Measurements from ENCODE around the gene AATK.

Gene AATK

DNA sequence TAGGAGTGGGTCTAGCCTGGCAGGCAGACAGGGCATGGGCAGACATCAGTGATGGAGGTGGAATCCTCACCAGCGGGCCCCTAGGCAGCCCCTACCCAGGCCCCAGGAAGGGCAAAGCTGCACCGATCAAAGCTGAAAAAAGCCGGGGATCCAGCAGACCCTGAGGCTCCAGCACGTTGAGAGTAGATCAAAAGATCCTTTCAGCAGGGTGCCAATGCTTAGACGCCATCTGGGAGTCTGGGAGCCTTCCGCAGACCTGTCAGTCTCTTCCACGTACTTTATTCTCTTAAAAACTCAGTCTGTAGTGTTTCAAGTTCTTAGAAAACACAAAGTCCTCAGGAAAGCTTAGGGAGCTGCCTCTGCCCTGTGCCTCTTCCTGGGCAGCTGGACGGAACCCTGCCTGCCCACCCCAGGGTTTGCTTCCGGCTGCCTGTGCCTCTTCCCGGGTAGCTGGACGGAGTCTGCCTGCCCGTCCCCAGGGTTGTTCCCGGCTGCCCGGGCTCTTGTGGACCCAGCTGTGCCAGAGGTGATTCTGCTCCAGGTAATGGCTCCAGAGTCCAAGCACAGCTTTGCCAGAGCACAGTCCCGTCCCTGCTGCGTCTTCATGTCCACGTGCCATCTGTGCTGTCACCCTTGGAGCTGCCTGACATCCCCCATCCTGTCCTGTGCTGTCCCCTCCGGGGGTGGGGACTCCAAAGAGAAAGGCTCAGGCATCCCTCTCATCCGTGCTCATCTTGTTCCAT lies 51.5 kb downstream of the AATK start:
- DNase-seq (ENCODE audit: low read depth in 4 of 4, low spot score in 1 of 4): no peak

DNA sequence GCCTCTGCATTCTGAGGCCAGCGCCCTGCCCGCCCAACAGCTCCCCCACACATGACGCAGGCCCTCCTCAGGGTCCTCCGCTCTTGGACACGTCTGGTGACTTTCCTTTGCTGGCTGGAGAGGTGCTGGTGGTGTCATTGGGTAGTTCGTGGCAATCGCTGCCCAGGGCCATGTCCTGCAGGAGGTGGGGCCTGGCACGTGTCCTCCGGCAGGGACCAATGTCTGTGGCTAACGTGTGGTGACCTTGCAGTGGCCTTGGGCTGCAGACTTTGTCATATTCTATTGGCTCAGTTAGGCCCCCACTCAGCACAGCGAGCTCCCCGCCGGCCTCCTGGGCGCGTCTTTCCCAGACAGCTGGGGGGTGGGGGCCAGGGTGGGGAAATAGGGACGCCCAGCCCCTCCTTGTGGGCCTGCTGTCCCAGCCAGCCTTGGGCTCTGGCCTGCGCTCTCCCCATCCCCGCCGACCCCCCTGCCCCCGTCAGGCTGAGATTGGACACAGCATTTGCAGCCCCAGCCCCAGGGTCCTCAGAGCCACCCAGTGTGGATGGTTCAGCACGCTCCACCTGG lies 52.8 kb downstream of the AATK start:
- no peak for DNase-seq (ENCODE audit: low read depth in 4 of 4, low spot score in 1 of 4)

DNA sequence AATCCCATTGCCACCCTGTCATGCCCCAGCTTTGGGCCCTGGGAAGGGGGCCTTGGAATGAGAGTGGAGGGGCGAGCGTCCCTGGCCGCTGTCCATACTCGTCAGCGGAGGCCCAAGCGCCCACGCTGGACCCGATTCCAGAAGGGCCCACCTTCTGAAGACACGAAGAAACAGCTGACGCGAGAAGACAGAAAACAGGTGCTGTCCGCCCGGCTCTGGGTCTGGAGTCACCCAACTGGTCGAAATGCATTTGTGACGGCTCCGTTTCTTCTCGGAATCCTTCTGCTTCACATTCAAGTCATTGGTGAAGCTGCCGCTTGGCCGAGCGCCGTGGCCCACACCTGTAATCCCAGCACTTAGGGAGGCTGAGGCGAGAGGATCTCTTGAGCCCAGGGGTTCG lies 53.6 kb downstream of the AATK start:
- no peak for DNase-seq (ENCODE audit: low read depth in 4 of 4, low spot score in 1 of 4)

DNA sequence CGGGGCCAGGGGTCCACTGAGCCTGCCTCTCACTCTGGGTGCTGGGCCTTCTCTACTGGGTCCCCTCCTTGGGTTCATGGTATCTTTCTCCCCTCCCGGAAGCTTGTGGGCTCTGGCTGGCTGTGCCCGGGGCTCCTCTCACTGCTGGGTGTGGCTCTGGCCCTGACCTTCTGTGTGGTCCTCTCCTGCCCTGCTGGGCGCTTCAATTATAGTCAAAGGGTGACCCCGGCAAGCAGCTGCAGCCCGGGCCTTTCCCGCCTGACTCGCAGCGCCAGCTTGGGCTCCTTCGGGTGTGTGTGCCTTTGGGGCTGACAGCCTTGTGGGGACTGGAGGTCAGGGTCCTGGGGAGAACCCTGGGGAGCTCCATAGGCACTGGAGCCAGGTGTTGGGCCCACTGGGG lies 55.0 kb downstream of the AATK start:
- no peak for DNase-seq (ENCODE audit: low read depth in 4 of 4, low spot score in 1 of 4)

DNA sequence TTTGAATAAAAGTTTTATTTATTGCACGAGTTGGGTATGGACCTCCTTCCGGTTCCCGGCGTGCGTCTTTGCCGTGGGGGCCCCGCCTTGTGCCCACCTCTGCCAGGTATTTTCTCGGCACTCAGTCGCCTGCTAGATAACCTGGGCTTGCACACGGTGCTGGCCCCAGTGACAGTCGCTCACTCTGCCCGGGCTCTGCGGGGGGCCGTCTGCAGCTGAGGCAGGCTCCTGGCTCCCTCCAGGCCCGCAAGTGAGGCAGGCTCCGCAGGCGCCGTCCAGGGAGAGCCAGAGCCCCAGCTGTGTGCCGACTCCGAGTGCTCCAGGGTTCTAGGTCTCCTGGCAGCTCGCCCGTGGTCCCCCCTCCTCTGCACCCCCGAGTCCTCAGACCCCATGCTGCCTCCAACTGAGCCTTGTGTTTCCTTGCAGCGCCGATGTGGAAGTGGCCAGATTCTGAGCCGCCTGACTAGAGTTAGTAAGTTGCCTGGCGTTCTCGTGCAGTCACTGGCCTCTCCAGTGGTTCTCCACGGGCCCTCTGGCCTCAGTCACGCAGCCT lies 55.5 kb downstream of the AATK start:
- no peak for DNase-seq (ENCODE audit: low read depth in 4 of 4, low spot score in 1 of 4)

DNA sequence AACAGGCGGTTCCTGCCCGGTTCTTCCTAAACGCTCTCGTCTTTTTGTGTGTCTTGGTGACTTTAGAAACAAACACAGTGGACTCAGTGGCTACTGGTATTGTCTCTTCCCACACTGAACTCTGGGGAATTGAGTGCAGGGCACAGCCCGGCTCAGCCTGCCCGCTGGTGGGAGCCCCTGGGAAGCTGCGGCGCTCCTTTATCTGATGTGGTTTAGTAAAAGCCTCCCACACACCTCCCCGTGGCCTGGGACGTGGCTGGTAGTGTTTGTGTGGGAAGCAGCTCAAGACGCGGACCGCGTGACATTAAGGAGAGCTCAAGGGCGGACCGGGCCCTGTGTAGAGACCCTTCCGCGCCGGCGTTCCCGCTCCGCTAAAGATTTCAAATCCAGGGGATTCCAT lies 56.1 kb downstream of the AATK start:
- no peak for DNase-seq (ENCODE audit: low read depth in 4 of 4, low spot score in 1 of 4)

DNA sequence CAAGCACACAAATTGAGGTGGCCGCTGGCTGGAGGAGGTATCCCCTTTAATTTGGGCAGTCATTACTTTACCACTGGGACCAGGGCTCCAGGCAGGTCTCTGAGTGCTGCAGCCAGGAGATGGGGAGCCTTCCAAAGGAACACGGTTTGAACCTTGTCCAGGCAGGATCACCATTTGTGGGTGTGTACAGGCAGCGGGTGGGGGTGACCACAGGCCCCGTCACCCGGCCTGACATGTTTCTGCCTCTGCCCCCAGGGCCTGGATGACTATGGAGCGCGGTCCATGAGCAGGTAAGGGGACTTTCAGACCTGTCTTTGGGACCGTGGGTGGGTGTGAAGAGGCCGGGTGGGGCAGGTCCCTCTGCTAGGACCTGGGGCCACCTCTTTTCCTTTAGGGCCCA lies 57.8 kb downstream of the AATK start:
- no peak for DNase-seq (ENCODE audit: low read depth in 4 of 4, low spot score in 1 of 4)

DNA sequence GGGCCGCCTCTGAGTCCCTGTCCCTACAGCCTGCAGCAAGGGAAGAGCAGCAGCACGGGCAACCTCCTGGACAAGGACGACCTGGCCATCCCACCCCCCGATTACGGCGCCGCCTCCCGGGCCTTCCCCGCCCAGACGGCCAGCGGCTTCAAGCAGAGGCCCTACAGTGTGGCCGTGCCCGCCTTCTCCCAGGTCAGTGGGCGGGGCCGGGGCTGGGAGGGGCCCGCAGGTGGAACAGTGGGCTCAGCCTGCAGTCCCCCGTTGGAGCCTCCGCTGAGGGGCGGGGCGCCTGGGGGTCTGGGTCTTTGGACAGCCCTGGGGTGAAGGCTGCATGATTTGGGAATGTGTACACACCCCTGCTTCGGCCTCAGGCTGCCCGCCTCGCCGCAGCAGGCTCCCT lies 59.3 kb downstream of the AATK start:
- no peak for DNase-seq (ENCODE audit: low read depth in 4 of 4, low spot score in 1 of 4)

DNA sequence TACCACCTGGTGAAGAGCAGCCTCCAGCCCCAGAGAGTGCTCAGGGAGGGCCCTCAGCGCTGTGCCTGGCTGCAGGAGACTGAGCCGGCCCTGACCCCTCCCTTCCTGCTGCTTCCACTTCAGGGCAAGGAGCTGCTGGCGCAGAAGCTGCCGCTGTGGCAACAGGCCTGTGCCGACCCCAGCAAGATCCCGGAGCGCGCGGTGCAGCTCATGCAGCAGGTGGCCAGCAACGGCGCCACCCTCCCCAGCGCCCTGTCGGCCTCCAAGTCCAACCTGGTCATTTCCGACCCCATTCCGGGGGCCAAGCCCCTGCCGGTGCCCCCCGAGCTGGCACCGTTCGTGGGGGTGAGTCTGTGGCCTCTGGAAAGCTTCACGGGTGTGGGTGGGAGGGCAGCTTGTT lies 62.6 kb downstream of the AATK start:
- no peak for DNase-seq (ENCODE audit: low read depth in 4 of 4, low spot score in 1 of 4)

DNA sequence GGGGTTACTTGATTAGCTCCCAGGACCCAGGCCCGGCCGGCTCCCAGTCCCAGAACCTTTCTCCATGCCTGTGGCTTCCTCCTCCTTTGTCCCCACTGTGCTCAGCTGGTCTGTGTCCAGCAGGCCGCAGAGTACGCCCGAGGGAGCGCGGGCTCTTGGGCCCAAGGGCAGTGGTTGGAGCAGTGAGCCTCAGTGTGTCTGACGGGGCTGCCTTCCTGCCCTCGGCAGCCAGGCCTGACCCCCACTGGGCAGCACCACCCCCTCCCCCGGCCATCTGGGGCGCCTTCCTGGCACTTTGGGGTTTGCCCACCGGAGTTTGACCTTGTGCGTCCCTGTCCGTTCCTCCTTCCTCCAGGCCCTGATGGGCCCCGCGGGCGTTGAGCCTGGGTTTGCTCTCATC lies 63.2 kb downstream of the AATK start:
- DNase-seq (ENCODE audit: low read depth in 4 of 4, low spot score in 1 of 4): no peak

DNA sequence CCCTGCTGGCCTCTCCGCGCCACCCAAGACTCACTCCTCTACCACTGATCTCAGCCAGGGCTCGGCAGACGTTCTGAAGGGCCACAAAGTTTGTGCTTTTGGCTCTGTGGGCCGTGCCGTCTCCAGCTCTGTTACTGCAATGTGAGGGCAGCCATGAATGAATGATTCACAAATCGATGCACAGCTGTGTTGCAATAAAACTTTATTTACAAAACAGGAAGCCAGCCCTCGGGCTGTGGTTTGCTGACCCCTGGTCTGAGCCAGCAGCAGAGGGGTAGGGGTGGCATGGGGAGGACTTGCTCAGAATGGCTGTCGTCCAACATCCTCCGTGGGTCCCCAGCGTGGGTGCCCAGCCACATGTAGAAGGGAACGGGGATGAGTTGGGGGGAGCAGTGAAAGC lies 63.7 kb downstream of the AATK start:
- no peak for DNase-seq (ENCODE audit: low read depth in 4 of 4, low spot score in 1 of 4)

DNA sequence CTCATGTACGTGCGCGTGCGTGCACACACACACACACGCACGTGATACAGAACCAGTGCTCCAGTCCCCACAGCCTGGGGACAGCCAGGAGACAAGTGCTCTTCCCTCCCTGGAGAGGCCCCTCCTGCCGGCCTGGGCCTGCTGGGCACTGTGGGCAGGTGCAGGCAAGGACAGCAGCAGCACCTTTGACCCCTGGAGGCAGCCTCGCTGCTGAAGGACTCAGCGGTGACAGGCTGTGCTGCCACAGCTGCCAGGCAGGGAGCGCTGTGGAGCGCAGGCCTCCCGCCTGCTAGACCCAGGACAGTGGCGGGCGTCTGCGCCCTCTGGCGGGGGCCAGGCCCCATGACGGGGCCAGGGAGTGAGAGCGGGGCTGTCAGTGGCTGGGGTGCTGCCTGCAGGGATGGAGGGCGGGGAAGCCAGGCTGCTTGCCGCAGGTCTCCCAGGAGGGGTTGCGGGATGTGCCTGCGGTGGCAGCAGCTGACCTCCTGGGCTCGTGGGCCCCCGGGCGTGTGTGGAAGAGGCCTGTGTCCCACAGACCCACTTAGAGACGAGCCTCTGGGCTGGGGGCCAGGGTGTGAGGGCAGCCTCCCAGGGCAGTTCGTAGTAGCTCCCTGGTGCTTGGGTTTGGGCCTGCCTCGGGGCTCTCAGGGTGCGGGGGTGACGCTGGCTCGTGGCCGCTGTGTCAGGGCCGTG lies 64.3 kb downstream of the AATK start:
- peak; percentile 75 to 80 (median 80) for DNase-seq (ENCODE audit: low read depth in 4 of 4, low spot score in 1 of 4)

DNA sequence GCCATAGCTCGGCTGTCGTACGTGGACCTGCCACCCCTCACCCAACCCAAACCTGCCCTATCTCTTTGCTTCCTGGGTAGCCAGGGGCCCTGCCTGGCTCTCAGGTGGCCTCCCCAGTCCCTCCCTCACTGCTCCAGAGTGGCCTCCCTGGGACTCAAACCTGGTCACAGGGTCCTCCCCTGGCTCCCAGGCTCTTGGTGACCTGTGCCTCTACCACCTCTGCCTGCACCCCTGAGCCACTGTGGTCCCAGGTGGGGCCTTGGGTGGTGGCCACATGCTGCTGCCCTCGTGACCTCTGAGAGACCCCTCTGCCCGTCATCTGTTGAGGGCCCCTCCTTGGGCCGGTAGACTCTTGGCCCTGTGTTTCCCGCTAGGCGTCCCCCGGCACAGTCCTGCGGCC lies 65.4 kb downstream of the AATK start:
- no peak for DNase-seq (ENCODE audit: low read depth in 4 of 4, low spot score in 1 of 4)

DNA sequence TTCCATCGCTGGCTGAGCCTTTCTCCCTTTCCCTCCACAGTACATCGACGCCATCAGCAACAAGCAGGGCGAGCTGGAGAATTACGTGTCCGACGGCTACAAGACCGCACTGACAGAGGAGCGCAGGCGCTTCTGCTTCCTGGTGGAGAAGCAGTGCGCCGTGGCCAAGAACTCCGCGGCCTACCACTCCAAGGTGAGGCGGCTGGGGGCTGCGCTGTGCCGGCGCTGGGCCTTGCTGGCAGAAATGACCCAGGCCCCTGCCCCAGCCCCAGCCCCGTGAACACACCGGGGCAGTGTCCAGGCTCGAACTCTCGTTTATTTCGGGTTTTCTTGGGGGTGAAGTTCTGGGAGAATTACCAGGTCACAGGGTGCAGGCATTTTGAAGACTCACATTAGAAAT lies 66.1 kb downstream of the AATK start:
- DNase-seq (ENCODE audit: low read depth in 4 of 4, low spot score in 1 of 4): no peak

DNA sequence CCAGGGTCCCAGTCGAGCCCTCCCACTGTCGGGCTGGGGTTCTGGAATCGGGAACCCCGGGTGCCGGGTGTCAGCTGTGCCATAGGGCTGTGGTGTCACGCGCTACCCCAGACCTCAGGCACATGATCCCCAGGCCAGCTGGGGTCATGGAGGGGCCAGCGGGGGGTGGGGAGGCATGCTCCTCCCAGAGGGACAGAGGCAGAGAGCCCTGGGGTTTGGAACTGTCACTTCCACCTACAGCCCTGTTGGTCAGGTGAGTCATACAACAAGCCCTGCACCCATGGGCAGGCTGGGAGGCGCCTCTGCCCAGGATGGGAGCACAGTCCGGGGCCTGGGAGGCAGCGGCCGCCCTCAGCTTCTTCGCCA lies 68.1 kb downstream of the AATK start:
- no peak for DNase-seq (ENCODE audit: low read depth in 4 of 4, low spot score in 1 of 4)

DNA sequence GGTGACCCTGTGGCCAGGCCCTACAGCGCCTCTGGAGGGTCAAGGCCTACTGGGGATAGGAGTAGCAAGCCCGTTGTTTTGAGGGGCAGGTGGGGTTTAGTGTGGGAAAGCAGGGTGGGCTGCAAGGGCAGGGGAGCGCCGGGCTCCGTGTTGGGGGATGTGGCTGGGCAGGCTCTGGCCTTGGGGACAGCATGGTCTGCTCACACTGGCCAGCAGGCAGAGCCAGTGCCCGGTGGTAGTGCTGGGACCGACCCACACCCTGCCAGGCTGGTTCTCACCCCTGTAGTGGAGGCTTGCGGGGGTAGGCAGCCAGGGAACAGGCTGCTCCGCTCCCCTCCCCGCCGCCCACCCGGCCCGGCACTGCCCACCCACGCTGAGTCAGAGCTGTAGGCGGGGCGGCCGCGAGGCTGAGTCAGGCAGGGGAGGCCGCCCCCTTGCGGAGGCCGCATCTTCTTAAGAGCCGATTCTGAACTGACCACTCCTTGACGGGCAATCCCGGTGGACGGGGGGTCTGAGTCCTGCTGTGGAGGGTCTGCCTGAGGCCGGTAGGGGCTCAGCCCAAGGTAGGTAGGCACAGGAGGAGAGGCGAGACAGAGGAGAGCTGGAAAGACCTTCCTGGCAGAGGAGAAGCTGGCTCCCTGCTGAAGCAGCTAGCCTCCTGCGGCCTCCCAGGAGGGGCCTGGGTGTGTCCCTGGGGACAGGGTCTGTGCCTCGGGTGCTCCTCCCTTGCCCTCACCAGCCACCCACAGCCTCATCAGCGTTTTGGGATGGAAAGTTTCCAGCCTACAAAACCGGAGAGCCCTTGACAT lies 68.7 kb downstream of the AATK start:
- DNase-seq (ENCODE audit: low read depth in 4 of 4, low spot score in 1 of 4): peak in 3 of 4 experiments; percentile 23 to 30 (median 26)

DNA sequence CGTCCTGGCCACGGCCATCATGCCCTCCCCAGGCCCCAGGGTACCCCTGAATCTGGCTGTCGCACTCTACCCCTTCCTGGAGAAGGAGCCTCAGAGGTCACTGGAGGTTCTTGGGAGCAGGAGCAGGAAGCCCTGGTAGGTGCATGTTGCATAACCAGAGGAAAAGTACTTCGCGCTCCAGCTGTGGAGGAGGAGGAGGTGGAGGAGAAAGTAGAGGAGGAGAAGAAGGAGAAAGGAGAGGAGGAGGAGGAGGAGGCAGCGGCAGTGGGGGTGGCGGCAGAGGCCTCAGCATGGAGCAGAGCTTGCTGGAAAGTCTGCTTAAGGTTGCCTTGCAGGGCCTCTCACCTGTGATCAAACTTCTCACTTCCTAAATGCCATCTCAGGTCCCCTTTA lies 69.3 kb downstream of the AATK start:
- no peak for DNase-seq (ENCODE audit: low read depth in 4 of 4, low spot score in 1 of 4)

DNA sequence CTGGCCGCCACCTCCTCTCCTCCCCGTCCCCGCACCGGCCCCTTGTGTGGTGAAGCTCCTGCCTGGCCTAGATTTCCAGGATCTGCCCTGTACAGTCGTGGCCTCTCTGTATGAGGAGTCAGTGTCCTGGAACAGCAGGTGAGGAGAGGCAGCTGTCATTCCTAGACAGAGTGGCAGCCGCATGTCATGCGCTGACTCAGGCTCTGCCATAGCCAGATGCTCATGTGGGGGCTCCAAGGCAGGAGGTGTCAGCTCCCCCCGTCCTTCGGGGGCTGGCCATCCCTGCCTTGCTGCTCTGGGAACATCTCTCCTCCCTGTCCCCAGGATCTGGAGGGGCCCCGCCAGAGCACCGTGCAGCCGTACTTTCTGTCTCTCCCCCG lies 70.6 kb downstream of the AATK start:
- no peak for DNase-seq (ENCODE audit: low read depth in 4 of 4, low spot score in 1 of 4)

DNA sequence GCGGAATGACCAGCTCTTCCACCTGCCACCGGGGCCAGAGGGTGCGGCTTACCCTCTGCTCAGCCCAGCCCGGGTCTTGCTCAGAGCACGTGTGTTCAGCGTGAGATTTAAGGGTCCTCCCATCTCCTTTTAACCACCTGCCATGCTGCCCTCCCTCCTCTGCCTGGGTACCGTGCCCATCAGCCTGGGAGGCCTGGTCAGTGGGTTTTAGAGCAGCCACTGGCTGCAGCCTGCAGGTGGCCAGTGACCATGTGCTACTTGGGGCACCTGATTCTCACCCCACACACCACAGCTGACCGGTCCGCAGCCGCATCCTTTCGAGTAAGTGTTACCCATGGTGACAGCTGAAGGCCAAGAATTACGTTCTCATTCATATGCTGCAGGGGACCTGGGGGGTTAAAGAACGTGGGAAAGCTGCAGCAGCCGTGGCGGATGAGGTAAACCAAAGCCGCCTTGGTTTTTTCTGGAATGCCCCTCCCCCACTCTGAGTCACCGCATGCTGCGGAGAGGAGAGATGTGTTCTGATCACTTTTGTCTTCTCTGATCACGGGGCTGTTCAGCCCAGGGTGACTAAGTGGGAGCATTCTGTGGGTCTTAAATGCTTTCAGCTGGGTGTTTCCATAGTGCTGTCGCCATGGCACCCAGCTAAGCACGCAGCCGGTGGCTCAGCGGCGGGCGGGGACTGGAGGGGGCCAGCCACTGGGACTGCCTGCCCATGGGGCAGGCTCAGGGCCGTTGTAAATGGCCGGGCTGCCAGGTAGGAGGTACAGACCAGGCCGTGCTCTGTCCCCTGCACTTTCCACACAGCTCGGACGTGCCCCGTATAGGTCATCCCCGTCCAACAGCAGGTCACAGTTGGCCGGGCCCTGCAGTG lies 71.3 kb downstream of the AATK start:
- DNase-seq (ENCODE audit: low read depth in 4 of 4, low spot score in 1 of 4): peak; percentile 69 to 96 (median 76)

DNA sequence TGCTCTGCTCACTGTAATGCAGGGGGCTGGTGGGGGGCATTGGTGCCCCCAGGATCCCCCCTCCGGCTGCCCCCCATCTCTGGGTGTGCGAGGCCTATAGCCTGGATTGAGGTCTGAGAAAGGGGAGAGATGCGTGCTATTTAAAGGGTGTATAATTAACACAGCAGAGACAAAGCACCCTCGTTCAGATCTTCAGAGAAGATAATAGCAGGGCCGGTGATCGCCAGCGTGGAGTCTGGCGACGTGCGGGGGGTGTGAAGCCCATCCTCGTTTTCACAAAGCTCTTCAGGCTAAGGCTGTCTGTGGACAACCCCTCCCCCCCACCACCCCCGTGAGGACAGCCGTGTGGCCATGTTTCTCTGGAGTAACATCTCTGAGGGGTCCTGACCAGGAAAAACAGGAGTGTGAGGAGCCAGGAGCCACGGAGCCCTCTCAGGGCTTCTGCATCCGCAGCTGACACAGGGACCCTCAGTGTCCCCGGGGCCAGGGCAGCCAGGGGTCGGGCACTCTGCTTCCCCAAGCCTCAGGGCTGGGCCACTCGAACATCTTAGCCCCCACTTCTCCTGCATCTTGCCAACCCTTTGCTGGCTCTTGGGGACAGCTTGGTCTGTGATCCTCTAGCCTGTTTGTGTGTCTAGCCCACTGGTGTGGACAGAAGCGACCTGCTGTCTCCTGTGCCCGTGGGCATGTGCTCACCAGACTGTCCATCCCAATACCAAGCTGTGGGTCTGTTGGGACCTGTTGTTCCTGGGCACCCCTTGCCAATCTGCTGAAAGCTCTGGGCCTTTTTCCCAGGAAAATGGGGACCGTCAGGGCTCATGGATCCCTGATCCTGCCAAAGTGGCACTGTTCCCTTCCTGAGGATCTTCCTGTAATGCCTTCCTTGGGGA lies 72.2 kb downstream of the AATK start:
- DNase-seq (ENCODE audit: low read depth in 4 of 4, low spot score in 1 of 4): no peak

All from stimulated activated CD4-positive, alpha-beta T cell treated with anti-CD3 and anti-CD28 coated beads, Interleukin-1b, Interleukin-23, amount 100 ng/mL, for 24 hours (primary cell).